ENCODE data around the gene ZNF609. TPM values are rescaled to one million over a fixed set of nuclear protein-coding genes. Genes with fewer than 3 reads are reported as not detected.

ZNF609 gene
- total RNA-seq, 1 donor from 2014 or later: 24.1 TPM

- peak overlapping the region; percentile 90 for H3K27ac Mint-ChIP-seq (ENCODE audit: unreplicated experiment)
- no peak for TF ChIP-seq CTCF (IDR thresholded peaks at IDR 0.05)
- no peaks in the 10 kb centered on the region for H3K9me3 Mint-ChIP-seq (ENCODE audit: low read depth)
Observed at GRCh38 chr15:64536244-64536836, 76.0 kb downstream of the ZNF609 start.

GRCh38 chr15:64542091-64542490, 81.7 kb downstream of the ZNF609 start:
- TF ChIP-seq CTCF (IDR thresholded peaks at IDR 0.05): no peak
- Mint-ChIP-seq H3K27me3 (ENCODE audit: low read depth) (no peaks in the 10 kb centered on the region), H3K9me3 (ENCODE audit: low read depth) (no peaks in the 10 kb centered on the region), H3K36me3 (ENCODE audit: low read depth) (peaks cover 2% of the 10 kb centered on the region), H3K4me1 (ENCODE audit: low read depth) (no peaks in the 10 kb centered on the region), H3K4me3 (ENCODE audit: unreplicated experiment) (no peak overlapping the region), H3K27ac (ENCODE audit: unreplicated experiment) (no peak overlapping the region)
- no peak for DNase-seq (ENCODE audit: low spot score)

More at GRCh38 chr15:64536244-64536836, 76.0 kb downstream of the ZNF609 start:
- peaks cover 16% of the 10 kb centered on the region for H3K4me1 Mint-ChIP-seq (ENCODE audit: low read depth)
- no peak overlapping the region for H3K4me3 Mint-ChIP-seq (ENCODE audit: unreplicated experiment)
- no peaks in the 10 kb centered on the region for H3K27me3 Mint-ChIP-seq (ENCODE audit: low read depth)
- no peaks in the 10 kb centered on the region for H3K36me3 Mint-ChIP-seq (ENCODE audit: low read depth)
- DNase-seq (ENCODE audit: low spot score): no peak

- Mint-ChIP-seq H3K36me3 (ENCODE audit: low read depth) (peaks cover 2% of the 10 kb centered on the region), H3K27ac (ENCODE audit: unreplicated experiment) (no peak overlapping the region), H3K4me1 (ENCODE audit: low read depth) (no peaks in the 10 kb centered on the region), H3K27me3 (ENCODE audit: low read depth) (no peaks in the 10 kb centered on the region), H3K4me3 (ENCODE audit: unreplicated experiment) (no peak overlapping the region), H3K9me3 (ENCODE audit: low read depth) (no peaks in the 10 kb centered on the region)
- no peak for TF ChIP-seq CTCF (IDR thresholded peaks at IDR 0.05)
- DNase-seq (ENCODE audit: low spot score): no peak
Observed at GRCh38 chr15:64544450-64544849, 84.1 kb downstream of the ZNF609 start.

- H3K36me3 Mint-ChIP-seq (ENCODE audit: low read depth): peaks cover 2% of the 10 kb centered on the region
- H3K4me3 Mint-ChIP-seq (ENCODE audit: unreplicated experiment): no peak overlapping the region
- no peak for TF ChIP-seq CTCF (IDR thresholded peaks at IDR 0.05)
- H3K27me3 Mint-ChIP-seq (ENCODE audit: low read depth): no peaks in the 10 kb centered on the region
- H3K9me3 Mint-ChIP-seq (ENCODE audit: low read depth): no peaks in the 10 kb centered on the region
- DNase-seq (ENCODE audit: low spot score): no peak
- H3K4me1 Mint-ChIP-seq (ENCODE audit: low read depth): peaks cover 2% of the 10 kb centered on the region
- H3K27ac Mint-ChIP-seq (ENCODE audit: unreplicated experiment): no peak overlapping the region
Observed at GRCh38 chr15:64547275-64547674, 86.9 kb downstream of the ZNF609 start.

- Mint-ChIP-seq H3K27ac (ENCODE audit: unreplicated experiment) (no peak overlapping the region), H3K9me3 (ENCODE audit: low read depth) (no peaks in the 10 kb centered on the region), H3K27me3 (ENCODE audit: low read depth) (no peaks in the 10 kb centered on the region), H3K36me3 (ENCODE audit: low read depth) (peaks cover 2% of the 10 kb centered on the region), H3K4me3 (ENCODE audit: unreplicated experiment) (no peak overlapping the region), H3K4me1 (ENCODE audit: low read depth) (peaks cover 2% of the 10 kb centered on the region)
- no peak for TF ChIP-seq CTCF (IDR thresholded peaks at IDR 0.05)
- DNase-seq (ENCODE audit: low spot score): no peak
Observed at GRCh38 chr15:64548235-64548634, 87.9 kb downstream of the ZNF609 start.

Data from chondrocyte (in vitro differentiated cells).